SK-N-SH treated with all-trans-retinoic acid at 6 μM for 48 hours (cell line): ENCODE measurements around the gene BUB1B.

ENCODE experiments used
- ESRRG ChIP-seq: fragments of 250-450 bp; sonication (Bioruptor Pico); IDR thresholded peaks from 2 replicates; pipeline ENCODE4 v1.6.1; 2021; ENCODE audit warnings: mild to moderate bottlenecking
- SNAI2 ChIP-seq: fragments of 250-450 bp; sonication (Bioruptor Pico); IDR thresholded peaks from 2 replicates; pipeline ENCODE4 v1.5.0; 2020; ENCODE audit warnings: mild to moderate bottlenecking, moderate library complexity
- TF ChIP-seq, protein P1 (sequence below): fragments of 250-450 bp; sonication (Bioruptor Pico); IDR thresholded peaks from 2 replicates; pipeline ENCODE4 v1.5.1; 2020; ENCODE audit warnings: low read depth, mild to moderate bottlenecking, moderate library complexity
- TF ChIP-seq, protein P2 (sequence below): fragments of 250-450 bp; sonication (Bioruptor Pico); IDR thresholded peaks from 2 replicates; pipeline ENCODE4 v1.5.1; 2021; ENCODE audit warnings: mild to moderate bottlenecking, moderate library complexity

- TF ChIP-seq, protein P1, sequence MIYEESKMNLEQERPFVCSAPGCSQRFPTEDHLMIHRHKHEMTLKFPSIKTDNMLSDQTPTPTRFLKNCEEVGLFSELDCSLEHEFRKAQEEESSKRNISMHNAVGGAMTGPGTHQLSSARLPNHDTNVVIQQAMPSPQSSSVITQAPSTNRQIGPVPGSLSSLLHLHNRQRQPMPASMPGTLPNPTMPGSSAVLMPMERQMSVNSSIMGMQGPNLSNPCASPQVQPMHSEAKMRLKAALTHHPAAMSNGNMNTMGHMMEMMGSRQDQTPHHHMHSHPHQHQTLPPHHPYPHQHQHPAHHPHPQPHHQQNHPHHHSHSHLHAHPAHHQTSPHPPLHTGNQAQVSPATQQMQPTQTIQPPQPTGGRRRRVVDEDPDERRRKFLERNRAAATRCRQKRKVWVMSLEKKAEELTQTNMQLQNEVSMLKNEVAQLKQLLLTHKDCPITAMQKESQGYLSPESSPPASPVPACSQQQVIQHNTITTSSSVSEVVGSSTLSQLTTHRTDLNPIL (CRISPR knock-in tag): no peak
- TF ChIP-seq ESRRG (CRISPR knock-in tag) (no peak), SNAI2 (CRISPR knock-in tag) (no peak)
- TF ChIP-seq, protein P2, sequence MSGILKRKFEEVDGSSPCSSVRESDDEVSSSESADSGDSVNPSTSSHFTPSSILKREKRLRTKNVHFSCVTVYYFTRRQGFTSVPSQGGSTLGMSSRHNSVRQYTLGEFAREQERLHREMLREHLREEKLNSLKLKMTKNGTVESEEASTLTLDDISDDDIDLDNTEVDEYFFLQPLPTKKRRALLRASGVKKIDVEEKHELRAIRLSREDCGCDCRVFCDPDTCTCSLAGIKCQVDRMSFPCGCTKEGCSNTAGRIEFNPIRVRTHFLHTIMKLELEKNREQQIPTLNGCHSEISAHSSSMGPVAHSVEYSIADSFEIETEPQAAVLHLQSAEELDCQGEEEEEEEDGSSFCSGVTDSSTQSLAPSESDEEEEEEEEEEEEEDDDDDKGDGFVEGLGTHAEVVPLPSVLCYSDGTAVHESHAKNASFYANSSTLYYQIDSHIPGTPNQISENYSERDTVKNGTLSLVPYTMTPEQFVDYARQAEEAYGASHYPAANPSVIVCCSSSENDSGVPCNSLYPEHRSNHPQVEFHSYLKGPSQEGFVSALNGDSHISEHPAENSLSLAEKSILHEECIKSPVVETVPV (CRISPR knock-in tag): no peak
These were observed 18.4 kb upstream of the BUB1B start for GRCh38 chr15:40142428-40142827.
